H1 (cell line): ENCODE results near the gene MVK. TPM values are rescaled to one million over a fixed set of nuclear protein-coding genes. Genes with fewer than 3 reads are reported as not detected.

Experiments
- BRCA1 ChIP-seq: IDR thresholded peaks from 2 replicates; pipeline ENCODE4 v1.6.1; 2012; ENCODE audit warnings: low read depth, low read length, improper control_type of control experiment
- CHD7 ChIP-seq: fragments of 300-600 bp; sonication (generic); IDR thresholded peaks from 2 replicates; pipeline ENCODE4 v1.7.1; 2012; ENCODE audit warnings: low read length, moderate library complexity, mild to moderate bottlenecking, inconsistent platforms; ENCODE audit not compliant: insufficient replicate concordance
- MAX ChIP-seq: IDR thresholded peaks from 2 replicates; pipeline ENCODE4 v1.6.1; 2012; ENCODE audit warnings: inconsistent platforms
- POLR2A ChIP-seq, 2 experiments: IDR thresholded peaks; 1 replicate in 1 of 2; 2 replicates in 1 of 2; pipeline ENCODE4 v1.6.1; 2011; ENCODE audit warnings: low read depth in 2 of 2, low read length in 2 of 2, mild to moderate bottlenecking in 2 of 2; ENCODE audit errors: control extremely low read depth in 1 of 2
- RAD21 ChIP-seq, 2 experiments: IDR thresholded peaks in 1 of 2; conservative IDR thresholded peaks in 1 of 2; 2 replicates each; pipeline ENCODE4 v1.6.1; 2011; ENCODE audit warnings: low read depth in 2 of 2, low read length in 2 of 2, improper control_type of control experiment in 1 of 2, inconsistent platforms in 1 of 2, mild to moderate bottlenecking in 1 of 2, moderate library complexity in 1 of 2
- SIX5 ChIP-seq: IDR thresholded peaks from 2 replicates; pipeline ENCODE4 v1.6.1; 2011; ENCODE audit warnings: mild to moderate bottlenecking, low read depth, low read length
- TEAD4 ChIP-seq: IDR thresholded peaks from 2 replicates; pipeline ENCODE4 v1.6.1; 2012; ENCODE audit warnings: low read depth, low read length, inconsistent platforms, mixed read lengths
- polyA plus RNA-seq, 7 experiments: library from polyadenylated mRNA; depleted of rRNA in 3 of 7; stranded (reverse) in 5 of 7; unstranded in 2 of 7; fragments of >200 nt in 5 of 7; fragments of 200-250 nt in 2 of 7; gene quantifications; 1 replicate in 5 of 7; 2 replicates in 1 of 7; 4 replicates in 1 of 7; pipeline versions ENCODE4 v1.2.1 to v1.2.3, GENCODE V29; 2011 to 2013; ENCODE audit warnings: missing spikeins in 2 of 7, mixed read lengths in 2 of 7
- total RNA-seq: library from RNA; stranded (reverse); fragmentation: NEBNext Ultra II Directional; extraction: Animal tissue kit (Norgen Biotek cat#: 25700); gene quantifications from 2 replicates; pipeline ENCODE4 v1.2.1, GENCODE V29; 2021

The MVK gene
- total and polyA plus RNA-seq, 2 of the 8 experiments (the other 6 are each of a cell fraction or from before 2014, with no cell fraction given) = 15.7 to 20.9 TPM

- TF ChIP-seq CHD7 (no peak), RAD21 (IDR thresholded peaks at IDR 0.05 in 1 of 2, conservative IDR thresholded peaks at IDR 0.05 in 1 of 2; ENCODE audit: low read depth in 2 of 2, low read length in 2 of 2) (no peak), SIX5 (no peak), MAX (no peak), BRCA1 (no peak), POLR2A (IDR thresholded peaks at IDR 0.05; ENCODE audit: control extremely low read depth in 1 of 2, low read depth in 2 of 2, low read length in 2 of 2) (no peak), TEAD4 (no peak)
Observed at GRCh38 chr12:109600995-109601394, 27.4 kb downstream of the MVK start (continued).
